IPS-20b (cell line): ENCODE data around the gene MGST1.
"Not testable (repeated sequence)": the region's sequence is repeated elsewhere in the genome, so short reads cannot be mapped to it uniquely, and the experiment has no call there.

Source experiments
- H3K27ac ChIP-seq: one replicate; pipeline ENCODE4 v1.5.1; 2013; ENCODE audit warnings: low read length
- H3K27me3 ChIP-seq: 2 replicates; pipeline ENCODE4 v1.6.1; 2013; ENCODE audit warnings: mild to moderate bottlenecking, low read length, inconsistent platforms; ENCODE audit not compliant: insufficient read depth
- H3K36me3 ChIP-seq: 2 replicates; pipeline ENCODE4 v1.6.1; 2013; ENCODE audit warnings: low read depth, mild to moderate bottlenecking, inconsistent platforms, low read length, moderate library complexity; ENCODE audit not compliant: insufficient read depth
- H3K4me1 ChIP-seq: 2 replicates; pipeline ENCODE4 v1.6.1; 2013; ENCODE audit warnings: mild to moderate bottlenecking, control low read depth, inconsistent platforms, low read length, moderate library complexity; ENCODE audit not compliant: insufficient read depth
- H3K4me3 ChIP-seq: 2 replicates; pipeline ENCODE4 v1.5.1; 2013; ENCODE audit warnings: mild to moderate bottlenecking, low read length, inconsistent platforms
- H3K9ac ChIP-seq: 2 replicates; pipeline ENCODE4 v1.6.1; 2013; ENCODE audit warnings: low read depth, mild to moderate bottlenecking, inconsistent platforms, low read length, moderate library complexity
- H3K9me3 ChIP-seq: 2 replicates; pipeline ENCODE4 v1.6.1; 2013; ENCODE audit warnings: mild to moderate bottlenecking, low read depth, low read length, inconsistent platforms; ENCODE audit not compliant: insufficient read depth

The MGST1 gene

GRCh38 chr12:16352481-16352880 is 5.0 kb downstream of the MGST1 start:
- peaks cover 13% of the 10 kb centered on the region; the same call in 1 of the 2 replicates for H3K4me1 ChIP-seq
- H3K27me3 ChIP-seq, result no peaks in the 10 kb centered on the region
- H3K27ac ChIP-seq, result no peak overlapping the region
- H3K9ac ChIP-seq, result no peak overlapping the region
- H3K36me3 ChIP-seq, result peaks cover 61% of the 10 kb centered on the region
- no peaks in the 10 kb centered on the region for H3K9me3 ChIP-seq
- H3K4me3 ChIP-seq, result 0 out of 2 replicates have a peak overlapping the region, but pooled peaks have one; percentile 4

GRCh38 chr12:16358878-16359277 is 11.4 kb downstream of the MGST1 start:
- Histone ChIP-seq H3K27ac (no peak overlapping the region), H3K9me3 (no peaks in the 10 kb centered on the region), H3K27me3 (no peaks in the 10 kb centered on the region), H3K9ac (no peak overlapping the region), H3K4me3 (no peak overlapping the region), H3K36me3 (peaks cover 100% of the 10 kb centered on the region), H3K4me1 (no peaks in the 10 kb centered on the region)

GRCh38 chr12:16359512-16360491 is 12.4 kb downstream of the MGST1 start:
- Histone ChIP-seq H3K36me3 (peaks cover 100% of the 10 kb centered on the region), H3K27ac (no peak overlapping the region), H3K9ac (no peak overlapping the region), H3K4me3 (no peak overlapping the region), H3K9me3 (no peaks in the 10 kb centered on the region), H3K27me3 (no peaks in the 10 kb centered on the region), H3K4me1 (no peaks in the 10 kb centered on the region)

GRCh38 chr12:16361142-16361783 is 13.8 kb downstream of the MGST1 start:
- Histone ChIP-seq H3K27me3 (no peaks in the 10 kb centered on the region), H3K9me3 (no peaks in the 10 kb centered on the region), H3K4me3 (no peak overlapping the region), H3K4me1 (no peaks in the 10 kb centered on the region), H3K27ac (no peak overlapping the region), H3K36me3 (peaks cover 97% of the 10 kb centered on the region), H3K9ac (no peak overlapping the region)

- Histone ChIP-seq H3K36me3 (peaks cover 89% of the 10 kb centered on the region), H3K4me3 (no peak overlapping the region), H3K27ac (no peak overlapping the region), H3K9ac (no peak overlapping the region), H3K4me1 (no peaks in the 10 kb centered on the region), H3K27me3 (no peaks in the 10 kb centered on the region), H3K9me3 (no peaks in the 10 kb centered on the region)
Measured at GRCh38 chr12:16362550-16362949, 15.1 kb downstream of the MGST1 start.

- Histone ChIP-seq H3K9me3 (no peaks in the 10 kb centered on the region), H3K4me1 (no peaks in the 10 kb centered on the region), H3K27ac (no peak overlapping the region), H3K9ac (no peak overlapping the region), H3K36me3 (peaks cover 34% of the 10 kb centered on the region), H3K27me3 (no peaks in the 10 kb centered on the region), H3K4me3 (no peak overlapping the region)
Measured at GRCh38 chr12:16369156-16369555, 21.7 kb downstream of the MGST1 start.

DNA sequence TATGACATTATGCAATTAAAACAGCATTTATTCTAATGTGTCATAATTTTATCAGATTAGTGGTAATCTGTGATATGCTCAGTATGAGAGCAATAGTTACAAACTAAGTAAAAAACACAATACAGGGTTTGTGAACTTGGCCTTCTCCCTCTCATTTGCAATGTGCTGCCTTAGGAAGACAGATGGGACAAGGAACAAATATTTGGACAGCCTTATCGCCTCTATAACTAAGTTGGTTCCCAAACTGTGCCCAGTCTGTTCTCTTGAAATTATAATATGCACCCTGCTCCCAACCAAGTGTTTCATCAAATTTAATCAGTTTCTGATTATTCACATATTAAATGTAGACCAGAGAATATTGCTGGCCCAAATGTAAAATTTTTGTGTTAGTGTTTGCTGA is 22.7 kb downstream of the MGST1 start:
- no peak overlapping the region for H3K4me3 ChIP-seq
- no peaks in the 10 kb centered on the region for H3K9me3 ChIP-seq
- H3K27ac ChIP-seq, result no peak overlapping the region
- peaks cover 25% of the 10 kb centered on the region; the same call in 1 of the 2 replicates for H3K36me3 ChIP-seq
- H3K4me1 ChIP-seq, result no peaks in the 10 kb centered on the region
- no peaks in the 10 kb centered on the region for H3K27me3 ChIP-seq
- no peak overlapping the region for H3K9ac ChIP-seq

- H3K4me1 ChIP-seq, H3K9ac ChIP-seq, H3K27me3 ChIP-seq, H3K27ac ChIP-seq, H3K9me3 ChIP-seq, H3K4me3 ChIP-seq, H3K36me3 ChIP-seq: not testable (repeated sequence)
Measured at GRCh38 chr12:16382652-16383312, 35.3 kb downstream of the MGST1 start.

- H3K27me3 ChIP-seq, result no peaks in the 10 kb centered on the region
- H3K36me3 ChIP-seq, result no peaks in the 10 kb centered on the region
- H3K9me3 ChIP-seq, result no peaks in the 10 kb centered on the region
- H3K4me3 ChIP-seq, result no peak overlapping the region
- H3K4me1 ChIP-seq, result no peaks in the 10 kb centered on the region
- no peak overlapping the region for H3K27ac ChIP-seq
- H3K9ac ChIP-seq, result no peak overlapping the region
Measured at GRCh38 chr12:16384732-16385131, 37.3 kb downstream of the MGST1 start.

DNA sequence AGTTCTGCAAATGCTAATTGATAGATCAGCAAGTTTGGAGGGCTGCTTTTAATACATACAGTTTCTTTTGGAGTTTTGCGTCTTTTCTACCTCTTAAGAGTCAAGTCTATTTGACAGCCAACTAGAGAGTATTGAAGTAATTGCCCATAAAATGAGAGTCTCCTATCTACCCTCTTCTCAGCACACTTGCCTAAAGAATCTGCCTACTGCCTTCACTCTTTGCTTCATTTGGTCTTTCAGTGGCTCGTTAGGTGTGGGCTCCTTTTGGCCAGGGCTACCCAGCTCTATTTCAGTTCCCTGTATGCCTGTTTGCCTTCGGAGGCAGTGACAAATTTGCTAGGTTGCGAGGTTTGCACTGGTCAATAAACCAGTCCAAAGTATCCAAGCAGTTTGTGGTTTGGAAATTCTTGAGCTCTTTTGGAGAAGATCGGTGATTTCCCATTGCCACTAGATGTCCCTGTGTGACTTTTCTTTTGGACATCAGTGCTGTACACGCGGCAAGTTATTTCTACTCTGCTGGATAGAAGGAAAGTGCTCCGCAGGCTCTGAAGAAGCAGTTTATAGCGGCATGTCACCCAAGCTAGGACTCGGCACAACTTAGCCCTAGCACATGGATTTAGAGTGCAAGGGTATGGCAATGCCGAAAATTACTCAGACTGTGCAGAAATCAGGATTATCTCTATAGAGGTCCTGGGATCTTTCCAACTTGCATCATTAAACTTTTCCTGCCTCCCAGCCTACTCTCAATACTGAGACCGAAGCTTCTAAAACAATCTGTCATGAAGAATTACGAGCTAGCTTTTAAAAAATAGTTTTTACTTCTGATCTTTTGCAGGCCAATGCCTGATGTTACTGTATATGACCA is 38.6 kb downstream of the MGST1 start:
- Histone ChIP-seq H3K4me3 (no peak overlapping the region), H3K36me3 (no peaks in the 10 kb centered on the region), H3K4me1 (no peaks in the 10 kb centered on the region), H3K9me3 (no peaks in the 10 kb centered on the region), H3K27me3 (no peaks in the 10 kb centered on the region), H3K27ac (no peak overlapping the region), H3K9ac (no peak overlapping the region)

- H3K9ac ChIP-seq, result no peak overlapping the region
- no peak overlapping the region for H3K4me3 ChIP-seq
- H3K27ac ChIP-seq, result no peak overlapping the region
- no peaks in the 10 kb centered on the region for H3K4me1 ChIP-seq
- peaks cover 3% of the 10 kb centered on the region; the same call in 1 of the 2 replicates for H3K9me3 ChIP-seq
- H3K27me3 ChIP-seq, result no peaks in the 10 kb centered on the region
- no peaks in the 10 kb centered on the region for H3K36me3 ChIP-seq
Measured at GRCh38 chr12:16387919-16388318, 40.5 kb downstream of the MGST1 start.
